GM18505 (cell line): ENCODE measurements around the gene PHTF1.
"Not testable (repeated sequence)": the region's sequence is repeated elsewhere in the genome, so short reads cannot be mapped to it uniquely, and the experiment has no call there.

Experiments used
- ATAC-seq: cut with Tn5 transposase; IDR thresholded peaks from one replicate; pipeline ENCODE4 v1.9.1; 2021; ENCODE audit not compliant: unreplicated experiment
- POLR2A ChIP-seq: IDR thresholded peaks from 4 replicates; pipeline ENCODE4 v1.6.1; 2011; ENCODE audit warnings: borderline replicate concordance; ENCODE audit not compliant: insufficient read depth, insufficient read length; ENCODE audit errors: extremely low read depth

The PHTF1 gene

DNA sequence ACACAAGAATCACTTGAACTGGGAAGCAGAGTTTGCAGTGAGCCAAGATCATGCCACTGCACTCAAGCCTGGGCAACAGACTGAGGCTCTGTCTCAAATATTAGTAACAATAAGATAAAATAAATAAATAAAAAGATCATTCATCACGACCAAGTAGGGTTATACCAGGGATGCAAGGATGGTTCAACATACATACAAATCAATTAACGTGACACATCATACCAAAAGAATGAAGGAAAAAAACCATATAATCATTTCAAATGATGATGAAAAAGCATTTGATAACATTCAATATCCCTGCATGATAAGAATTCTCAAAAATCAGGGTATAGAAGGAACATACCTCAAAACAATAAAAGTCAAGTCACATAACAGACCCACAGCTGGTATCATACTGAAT lies 38.3 kb downstream of the PHTF1 start:
- no peak for TF ChIP-seq POLR2A
- ATAC-seq = no peak

- ATAC-seq = not testable (repeated sequence)
Observed at GRCh38 chr1:113718621-113719020, 40.7 kb downstream of the PHTF1 start.

GRCh38 chr1:113717506-113717905 lies 41.8 kb downstream of the PHTF1 start:
- ATAC-seq = not testable (repeated sequence)

DNA sequence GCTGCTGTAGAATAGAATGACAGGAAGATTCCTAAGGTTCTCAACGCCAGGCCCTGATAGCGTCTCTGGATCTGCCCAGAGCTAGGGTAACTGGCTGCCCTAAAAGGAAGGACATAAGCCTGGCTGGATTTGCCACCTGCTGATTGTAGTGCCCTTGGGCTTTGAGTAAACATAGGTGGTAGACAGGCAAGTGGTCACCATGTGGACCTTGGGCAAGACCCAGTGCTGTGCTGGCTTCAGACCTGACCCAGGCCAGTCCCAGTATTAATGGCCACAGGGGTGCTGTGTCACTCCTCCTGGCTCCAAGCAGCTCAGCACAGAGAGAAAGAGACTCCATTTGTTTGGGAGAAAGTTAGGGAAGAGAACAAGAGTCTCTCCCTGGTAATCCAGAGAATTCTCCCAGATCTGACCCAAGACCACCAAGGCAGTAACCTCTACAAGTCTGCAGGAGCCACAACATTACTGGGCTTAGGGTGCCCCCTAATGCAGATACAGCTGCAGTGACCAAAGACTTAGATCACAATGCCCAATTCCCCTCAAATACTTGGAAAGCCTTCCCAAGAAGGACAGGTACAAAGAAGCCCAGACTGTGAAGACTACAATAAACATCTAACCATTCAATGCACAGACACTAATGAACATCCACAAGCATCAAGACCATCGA lies 44.5 kb downstream of the PHTF1 start:
- ATAC-seq = no peak
- no peak for TF ChIP-seq POLR2A

GRCh38 chr1:113701429-113701828 lies 57.9 kb downstream of the PHTF1 start:
- ATAC-seq = no peak
- no peak for TF ChIP-seq POLR2A

DNA sequence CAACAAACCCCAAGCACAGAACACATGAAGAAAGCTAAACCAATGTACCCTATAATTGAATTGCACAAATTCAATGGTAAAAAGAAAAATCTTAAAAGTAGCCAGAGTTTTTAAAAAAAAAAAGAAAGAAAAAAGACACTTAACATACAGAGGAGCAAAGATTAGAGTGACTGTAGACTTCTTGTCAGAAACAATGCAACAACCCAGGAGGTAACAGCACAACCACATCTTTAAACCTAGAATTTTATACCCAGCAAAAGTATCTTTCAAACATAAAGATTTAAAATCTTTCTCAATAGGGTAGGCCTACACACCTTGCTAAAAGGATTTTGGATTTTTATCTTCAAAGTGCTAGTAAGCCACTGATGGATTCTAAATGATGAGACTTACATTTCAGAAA lies 64.4 kb downstream of the PHTF1 start:
- no peak for ATAC-seq
- TF ChIP-seq POLR2A = no peak

DNA sequence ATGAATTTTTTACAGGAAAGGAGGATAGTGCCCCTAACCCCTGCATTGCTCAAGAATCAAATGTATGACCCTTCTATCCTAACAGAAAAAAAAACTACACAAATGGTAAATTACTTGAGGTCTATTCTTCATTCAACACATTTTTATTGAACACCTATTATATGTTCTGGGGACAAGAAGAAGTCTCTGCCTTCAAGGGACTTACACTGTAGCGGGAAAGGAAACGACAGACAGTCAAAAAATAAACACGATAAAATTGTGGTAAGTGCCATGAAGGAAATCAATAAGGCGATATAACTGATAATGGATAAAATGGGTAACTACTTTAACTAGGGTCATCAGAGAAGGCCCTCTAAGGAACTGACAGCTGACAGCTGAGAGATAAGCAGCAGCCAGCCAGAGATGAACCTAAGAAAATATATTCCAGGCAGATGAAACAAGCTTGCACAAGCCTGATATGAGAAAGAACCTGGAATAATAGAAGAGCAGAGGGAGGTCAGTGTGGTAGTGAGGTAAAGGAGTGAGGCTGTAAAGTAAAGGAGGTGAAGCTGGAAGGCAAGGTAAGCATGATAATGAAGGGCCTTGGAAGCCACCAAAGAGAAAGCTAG lies 66.4 kb downstream of the PHTF1 start:
- no peak for TF ChIP-seq POLR2A

DNA sequence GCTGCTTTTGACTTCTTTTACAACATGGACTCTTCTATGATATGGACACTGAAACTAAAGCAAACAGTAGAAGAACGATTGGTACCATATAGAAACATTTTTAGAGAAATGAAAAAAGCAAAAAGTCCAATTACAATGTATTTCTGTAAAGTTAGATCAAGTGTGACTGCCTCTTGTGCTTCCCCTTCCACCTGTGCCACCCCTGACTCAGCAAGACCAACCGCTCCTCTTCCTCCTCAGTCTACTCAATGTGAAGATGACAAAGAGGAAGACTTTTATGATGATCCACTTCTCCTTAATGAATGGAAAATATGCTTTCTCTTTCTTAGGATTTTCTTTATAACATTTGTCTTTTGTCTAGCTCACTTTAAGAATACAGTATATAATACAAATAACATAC lies 66.9 kb downstream of the PHTF1 start:
- no peak for ATAC-seq
- no peak for TF ChIP-seq POLR2A

More for the DNA sequence above, 66.4 kb downstream of the PHTF1 start:
- no peak for ATAC-seq

DNA sequence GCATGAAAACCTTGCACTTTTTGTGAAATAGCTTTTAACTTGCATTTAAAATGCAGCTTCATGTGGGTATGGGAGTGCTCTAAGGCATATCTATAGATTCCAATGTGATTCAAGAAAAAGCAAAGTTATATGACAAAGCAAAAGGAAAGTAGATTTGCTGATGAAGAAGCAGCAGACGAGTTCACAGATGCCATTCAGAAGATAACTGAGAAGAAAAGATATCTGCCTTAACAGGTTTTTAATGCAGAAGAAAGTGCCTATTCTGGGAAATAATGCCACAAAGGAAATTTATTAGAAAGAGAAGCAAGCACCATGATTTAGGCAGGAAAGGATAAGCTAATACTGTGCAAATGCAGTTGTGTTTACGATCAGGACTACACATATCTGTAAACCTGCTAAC lies 68.1 kb downstream of the PHTF1 start:
- TF ChIP-seq POLR2A = no peak
- no peak for ATAC-seq

GRCh38 chr1:113686891-113687618 lies 72.2 kb downstream of the PHTF1 start:
- TF ChIP-seq POLR2A = no peak
- no peak for ATAC-seq

- no peak for ATAC-seq
- no peak for TF ChIP-seq POLR2A
Observed at GRCh38 chr1:113684153-113684541, 75.1 kb downstream of the PHTF1 start.

DNA sequence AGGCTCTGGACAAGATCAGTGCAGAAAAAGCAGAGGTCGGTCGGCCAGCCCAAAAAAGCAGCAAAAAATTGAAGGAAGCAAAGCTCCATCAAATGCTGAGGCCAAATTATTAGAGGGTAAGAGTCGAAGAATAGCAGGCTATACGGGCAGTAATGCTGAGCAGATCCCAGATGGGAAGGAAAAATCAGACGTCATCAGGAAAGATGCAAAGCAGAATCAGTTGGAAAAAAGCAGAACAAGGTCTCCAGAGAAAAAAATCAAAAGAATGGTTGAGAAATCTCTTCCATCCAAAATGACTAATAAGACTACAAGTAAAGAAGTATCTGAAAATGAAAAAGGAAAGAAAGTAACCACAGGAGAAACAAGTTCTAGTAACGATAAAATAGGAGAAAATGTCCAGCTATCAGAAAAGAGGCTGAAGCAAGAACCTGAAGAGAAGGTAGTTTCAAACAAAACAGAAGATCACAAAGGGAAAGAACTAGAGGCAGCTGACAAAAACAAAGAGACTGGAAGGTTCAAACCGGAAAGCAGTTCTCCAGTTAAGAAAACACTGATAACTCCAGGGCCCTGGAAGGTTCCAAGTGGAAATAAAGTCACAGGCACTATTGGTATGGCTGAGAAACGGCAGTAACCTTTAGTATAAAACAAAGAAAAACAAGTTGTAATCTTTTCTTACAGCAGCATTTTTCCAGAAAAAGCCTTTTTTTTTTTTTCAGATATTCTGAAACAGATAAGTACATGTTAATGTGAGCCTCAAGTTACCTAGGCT lies 75.7 kb downstream of the PHTF1 start:
- no peak for ATAC-seq
- no peak for TF ChIP-seq POLR2A

GRCh38 chr1:113681596-113682337 lies 77.5 kb downstream of the PHTF1 start:
- no peak for ATAC-seq
- TF ChIP-seq POLR2A = no peak

DNA sequence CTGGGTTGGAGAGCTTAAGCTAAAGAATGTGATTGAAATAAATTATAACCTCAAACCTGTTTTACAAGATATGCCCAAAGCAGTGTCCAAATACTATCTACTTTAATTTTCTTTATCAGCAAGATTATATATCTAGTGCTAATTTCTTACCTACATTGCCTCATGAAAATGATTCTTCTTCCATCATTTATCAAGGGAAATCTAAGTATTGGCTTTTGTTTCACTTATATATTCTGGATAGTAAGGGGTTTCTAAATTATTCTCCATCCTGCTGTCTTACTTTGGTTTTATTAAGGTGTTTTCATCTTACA lies 81.2 kb downstream of the PHTF1 start:
- ATAC-seq = no peak
- no peak for TF ChIP-seq POLR2A
